Mesothelial cell of epicardium (in vitro differentiated cells): ENCODE results near the gene UXT. TPM values are rescaled to one million over a fixed set of nuclear protein-coding genes. Genes with fewer than 3 reads are reported as not detected.
"Not testable (repeated sequence)": the region's sequence is repeated elsewhere in the genome, so short reads cannot be mapped to it uniquely, and the experiment has no call there.

Experiments used
- DNase-seq, 2 experiments: peaks; one replicate each; pipeline ENCODE4 v3.0.0; 2021; ENCODE audit warnings: low spot score in 2 of 2; ENCODE audit not compliant: unreplicated experiment in 2 of 2
- H3K27ac Mint-ChIP-seq: 2 replicates; pipeline ENCODE4 v1.8.0; 2021; ENCODE audit warnings: mixed read lengths
- H3K27me3 Mint-ChIP-seq: 2 replicates; pipeline ENCODE4 v1.8.0; 2021; ENCODE audit warnings: low read depth, mixed read lengths
- H3K36me3 Mint-ChIP-seq: 2 replicates; pipeline ENCODE4 v1.8.0; 2021; ENCODE audit warnings: mixed read lengths
- H3K4me1 Mint-ChIP-seq: 2 replicates; pipeline ENCODE4 v1.8.0; 2021; ENCODE audit warnings: mixed read lengths
- H3K4me3 Mint-ChIP-seq: 2 replicates; pipeline ENCODE4 v1.8.0; 2021; ENCODE audit warnings: mild to moderate bottlenecking, moderate library complexity, mixed read lengths
- H3K9me3 Mint-ChIP-seq: 2 replicates; pipeline ENCODE4 v1.8.0; 2021; ENCODE audit warnings: mixed read lengths
- total RNA-seq: library from RNA; stranded (reverse); gene quantifications from 3 replicates; pipeline ENCODE4 v1.2.1, GENCODE V29; 2021
- TF ChIP-seq, protein P1 (sequence below): fragments of 200-600 bp; sonication (generic); IDR thresholded peaks from one replicate; pipeline ENCODE4 v1.5.0; 2021; ENCODE audit warnings: antibody characterized with exemption; ENCODE audit not compliant: unreplicated experiment

The UXT gene
- total RNA-seq, 1 donor from 2014 or later = 71.4 TPM

DNA sequence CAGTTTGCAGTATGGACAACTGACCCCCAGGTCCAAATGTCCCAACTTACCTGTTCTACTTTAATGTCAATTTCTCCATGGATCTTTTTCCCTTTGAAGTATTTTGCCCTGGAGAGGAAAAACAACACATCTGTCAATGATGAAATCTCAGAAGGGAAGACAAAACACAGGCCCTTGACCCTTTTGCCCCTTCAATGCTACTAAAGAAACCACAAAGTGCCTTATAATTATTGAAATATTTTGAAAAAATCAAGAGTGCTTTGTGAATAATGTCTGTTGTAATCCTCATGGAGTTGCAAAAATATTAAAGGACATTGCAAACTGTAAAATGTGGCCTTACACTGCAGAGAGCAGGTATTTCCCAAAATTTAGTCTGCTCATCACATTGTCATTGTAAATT lies 51.9 kb downstream of the UXT start:
- DNase-seq = no peak
- TF ChIP-seq, protein P1, sequence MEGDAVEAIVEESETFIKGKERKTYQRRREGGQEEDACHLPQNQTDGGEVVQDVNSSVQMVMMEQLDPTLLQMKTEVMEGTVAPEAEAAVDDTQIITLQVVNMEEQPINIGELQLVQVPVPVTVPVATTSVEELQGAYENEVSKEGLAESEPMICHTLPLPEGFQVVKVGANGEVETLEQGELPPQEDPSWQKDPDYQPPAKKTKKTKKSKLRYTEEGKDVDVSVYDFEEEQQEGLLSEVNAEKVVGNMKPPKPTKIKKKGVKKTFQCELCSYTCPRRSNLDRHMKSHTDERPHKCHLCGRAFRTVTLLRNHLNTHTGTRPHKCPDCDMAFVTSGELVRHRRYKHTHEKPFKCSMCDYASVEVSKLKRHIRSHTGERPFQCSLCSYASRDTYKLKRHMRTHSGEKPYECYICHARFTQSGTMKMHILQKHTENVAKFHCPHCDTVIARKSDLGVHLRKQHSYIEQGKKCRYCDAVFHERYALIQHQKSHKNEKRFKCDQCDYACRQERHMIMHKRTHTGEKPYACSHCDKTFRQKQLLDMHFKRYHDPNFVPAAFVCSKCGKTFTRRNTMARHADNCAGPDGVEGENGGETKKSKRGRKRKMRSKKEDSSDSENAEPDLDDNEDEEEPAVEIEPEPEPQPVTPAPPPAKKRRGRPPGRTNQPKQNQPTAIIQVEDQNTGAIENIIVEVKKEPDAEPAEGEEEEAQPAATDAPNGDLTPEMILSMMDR = no peak
- peaks cover 7% of the 10 kb centered on the region for H3K27me3 Mint-ChIP-seq
- H3K36me3 Mint-ChIP-seq = no peaks in the 10 kb centered on the region
- H3K4me1 Mint-ChIP-seq = no peaks in the 10 kb centered on the region
- H3K9me3 Mint-ChIP-seq = peaks cover 4% of the 10 kb centered on the region
- no peak overlapping the region for H3K27ac Mint-ChIP-seq
- H3K4me3 Mint-ChIP-seq = no peak overlapping the region

DNA sequence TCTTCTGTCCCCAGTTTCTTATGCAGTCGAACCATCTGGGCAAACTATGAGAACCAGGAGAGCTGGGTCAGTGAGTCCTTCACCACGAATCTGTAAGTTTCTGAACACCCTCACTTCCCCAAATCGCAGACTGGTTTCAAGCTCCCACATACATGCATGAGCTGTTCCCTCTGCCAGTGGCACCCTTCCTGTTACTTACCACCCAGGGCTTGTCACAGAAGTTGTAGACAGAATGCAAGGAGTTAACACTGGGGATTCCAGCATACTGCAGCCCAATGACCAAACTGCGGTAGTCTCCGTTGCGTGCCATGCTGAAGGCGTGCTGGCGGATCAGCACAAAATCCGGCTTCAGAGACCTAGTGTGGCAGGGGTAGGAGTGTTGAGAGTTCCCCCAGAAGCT lies 54.0 kb downstream of the UXT start:
- Mint-ChIP-seq H3K4me3 (no peak overlapping the region), H3K36me3 (no peaks in the 10 kb centered on the region), H3K9me3 (peaks cover 19% of the 10 kb centered on the region), H3K27me3 (peaks cover 4% of the 10 kb centered on the region), H3K4me1 (no peaks in the 10 kb centered on the region), H3K27ac (no peak overlapping the region)
- TF ChIP-seq, protein P1 = no peak
- DNase-seq = no peak

DNA sequence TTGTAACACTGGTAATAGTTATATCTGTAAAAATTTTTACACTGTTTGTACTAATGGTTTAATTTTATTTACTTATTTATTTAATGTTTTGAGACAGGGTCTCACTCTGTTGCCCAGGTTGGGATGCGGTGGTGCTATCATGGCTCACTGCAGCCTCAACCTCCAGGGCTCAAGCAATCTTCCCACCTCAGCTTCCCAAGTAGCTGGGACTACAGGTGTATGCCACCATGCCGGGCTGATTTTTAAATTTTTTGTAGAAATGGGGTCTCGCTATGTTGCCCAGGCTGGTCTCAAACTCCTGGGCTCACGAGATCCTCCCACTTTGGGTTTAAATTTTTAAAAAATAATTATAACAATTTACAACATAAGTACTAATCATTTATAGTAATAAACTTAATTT lies 55.9 kb downstream of the UXT start:
- not testable (repeated sequence) for H3K4me3 Mint-ChIP-seq, H3K4me1 Mint-ChIP-seq, H3K36me3 Mint-ChIP-seq, H3K27ac Mint-ChIP-seq, DNase-seq, H3K27me3 Mint-ChIP-seq
- H3K9me3 Mint-ChIP-seq = peaks cover 25% of the 10 kb centered on the region

Other genes starting within 250 kb of the UXT start
- 6.4 to 7.0 TPM (median 6.6 TPM) in 3 replicates for gene ZNF41, start 176.0 kb downstream of the UXT start, total RNA-seq
- gene ARAF, start 98.0 kb downstream of the UXT start, total RNA-seq = 64.5 to 70.3 TPM (median 68.5 TPM) in 3 replicates
- gene TIMP1, start 76.7 kb downstream of the UXT start, total RNA-seq = 117 to 124 TPM (median 120 TPM) in 3 replicates
- 3.7 to 4.4 TPM (median 4.2 TPM) in 3 replicates for gene SYN1, start 39.3 kb downstream of the UXT start, total RNA-seq
- 0.97 to 1.2 TPM (median 0.99 TPM) in 3 replicates for gene CFP, start 29.2 kb downstream of the UXT start, total RNA-seq
- 34.6 to 35.4 TPM (median 35.0 TPM) in 3 replicates for gene ELK1, start 8.6 kb downstream of the UXT start, total RNA-seq
- 10.7 to 13.5 TPM (median 12.5 TPM) in 3 replicates for gene ZNF81, start 177.7 kb upstream of the UXT start, total RNA-seq